NCI-H345 treated with DMSO at 0.1 percent for 48 hours (cell line): Measurements from ENCODE around the gene AIF1.
A peak's percentile ranks its signal among the peaks of the same experiment; 100 is the strongest.
"Not testable (repeated sequence)": the region's sequence is repeated elsewhere in the genome, so short reads cannot be mapped to it uniquely, and the experiment has no call there.

Experiments
- DNase-seq: peaks from one replicate; lab custom pipeline; 2025; ENCODE audit not compliant: unreplicated experiment; lab: John Stamatoyannopoulos, UW

Gene AIF1

GRCh38 chr6:31580807-31581433 lies 34.1 kb upstream of the AIF1 start:
- peak; percentile 34 for DNase-seq

- no peak for DNase-seq
These were observed 33.4 kb upstream of the AIF1 start for GRCh38 chr6:31581434-31582229.

DNA sequence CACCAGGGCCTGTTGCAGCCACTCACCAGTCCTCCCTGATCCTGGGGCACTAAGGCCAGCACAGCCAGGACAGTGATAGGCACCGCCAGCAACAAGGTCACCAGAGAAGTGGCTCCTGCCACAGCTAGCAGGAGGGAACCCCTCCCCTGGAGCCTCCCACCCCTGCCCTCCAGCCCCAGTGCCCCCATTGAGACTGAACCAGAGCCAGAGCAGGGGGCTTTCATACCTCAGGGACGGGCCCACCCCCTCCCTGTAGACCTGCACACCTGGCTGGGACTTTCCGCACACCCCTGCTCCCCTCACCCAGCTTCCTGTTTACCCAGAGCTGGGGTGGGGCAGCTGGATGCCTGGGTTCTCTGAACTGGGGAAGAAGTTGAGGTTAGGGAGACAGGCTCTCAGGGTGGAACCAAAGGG lies 32.8 kb upstream of the AIF1 start, which contains the start of gene LTB:
Gene LTB, minus strand, starts transcription at position 195 of the 414 bp plus-strand sequence. Its CDS starts 7 bp downstream, at position 188.
- no peak for DNase-seq

GRCh38 chr6:31585491-31585890 lies 29.5 kb upstream of the AIF1 start:
- DNase-seq: no peak

DNA sequence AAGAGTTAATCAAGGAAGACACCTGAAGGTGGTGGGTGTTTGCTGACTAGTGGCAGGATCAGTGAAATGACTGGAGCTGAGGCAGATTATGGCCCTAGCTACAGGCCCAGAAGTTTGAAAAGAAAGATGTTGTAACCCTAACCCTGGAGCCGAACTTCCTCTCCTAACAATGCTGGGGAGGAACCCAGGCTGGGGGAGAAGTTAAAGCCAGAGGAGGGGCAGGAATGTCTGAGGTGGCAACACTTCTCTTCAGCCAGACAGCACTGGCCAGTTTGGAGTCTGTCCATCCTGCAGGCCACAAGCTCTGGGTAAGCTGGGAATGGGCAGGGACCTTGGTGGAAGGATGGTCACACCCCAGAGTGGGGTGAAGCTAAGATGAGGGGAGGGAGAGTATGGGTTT lies 29.0 kb upstream of the AIF1 start, which contains the start of gene LST1:
Gene LST1, plus strand, starts transcription at position 270 of the 400 bp plus-strand sequence. CDS start 1,023 bp downstream, outside the sequence.
- no peak for DNase-seq

GRCh38 chr6:31586599-31587281 lies 28.3 kb upstream of the AIF1 start:
- no peak for DNase-seq

DNA sequence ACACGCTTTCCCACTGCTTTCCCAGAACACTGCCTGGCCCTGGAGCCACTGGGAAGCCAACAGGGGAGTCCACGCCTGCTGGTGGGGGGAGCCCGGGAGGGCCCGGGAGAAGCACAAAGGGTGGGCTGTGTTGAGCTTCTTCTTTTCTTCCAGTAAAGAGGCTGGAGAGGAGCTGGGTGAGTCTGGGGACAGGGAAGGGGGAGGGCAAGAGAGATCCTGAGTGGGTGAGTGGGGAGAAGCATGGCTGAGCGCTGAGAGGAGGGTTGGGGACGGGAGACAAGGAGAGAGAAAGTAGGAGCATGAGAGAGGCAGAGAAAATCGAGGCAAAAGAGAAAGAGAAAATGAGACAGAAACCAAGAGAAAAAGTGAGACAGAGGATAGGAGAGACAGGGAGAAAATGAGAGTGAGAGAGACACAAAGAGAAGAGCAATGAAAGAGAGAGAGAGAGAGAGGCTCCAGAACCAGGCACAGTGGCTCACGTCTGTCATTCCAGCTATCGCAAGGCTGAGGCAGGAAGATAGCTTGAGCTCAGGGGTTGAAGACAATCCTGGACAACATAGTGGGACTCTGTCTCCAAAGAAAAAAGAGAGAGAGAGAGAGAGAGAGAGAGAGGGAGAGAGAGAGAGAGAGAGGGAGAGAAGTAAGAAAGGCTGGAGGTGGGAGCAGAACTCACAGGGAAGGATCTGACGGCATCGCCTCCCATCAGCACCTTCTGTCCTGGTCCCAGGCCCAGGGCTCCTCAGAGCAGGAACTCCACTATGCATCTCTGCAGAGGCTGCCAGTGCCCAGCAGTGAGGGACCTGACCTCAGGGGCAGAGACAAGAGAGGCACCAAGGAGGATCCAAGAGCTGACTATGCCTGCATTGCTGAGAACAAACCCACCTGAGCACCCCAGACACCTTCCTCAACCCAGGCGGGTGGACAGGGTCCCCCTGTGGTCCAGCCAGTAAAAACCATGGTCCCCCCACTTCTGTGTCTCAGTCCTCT lies 26.9 kb upstream of the AIF1 start:
- DNase-seq: no peak

GRCh38 chr6:31588871-31589650 lies 26.0 kb upstream of the AIF1 start:
- no peak for DNase-seq

DNA sequence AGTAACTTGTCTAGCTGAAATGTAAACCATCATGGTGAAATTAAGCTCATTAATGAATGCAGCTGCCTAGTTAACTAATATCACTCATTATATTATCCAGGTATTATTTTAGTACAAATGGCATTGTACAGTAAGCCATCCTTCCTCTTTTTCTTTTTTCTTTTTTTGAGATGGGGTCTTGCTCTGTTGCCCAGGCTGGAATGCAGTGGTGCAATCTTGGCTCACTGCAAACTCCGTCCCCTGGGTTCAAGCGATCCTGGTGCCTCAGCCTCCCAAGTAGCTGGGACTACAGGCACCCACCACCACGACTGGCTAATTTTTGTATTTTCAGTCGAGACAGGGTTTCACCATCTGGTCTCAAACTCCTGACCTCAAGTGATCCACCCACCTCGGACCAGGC lies 24.3 kb upstream of the AIF1 start:
- DNase-seq: not testable (repeated sequence)

GRCh38 chr6:31592396-31592771 lies 22.6 kb upstream of the AIF1 start:
- no peak for DNase-seq

DNA sequence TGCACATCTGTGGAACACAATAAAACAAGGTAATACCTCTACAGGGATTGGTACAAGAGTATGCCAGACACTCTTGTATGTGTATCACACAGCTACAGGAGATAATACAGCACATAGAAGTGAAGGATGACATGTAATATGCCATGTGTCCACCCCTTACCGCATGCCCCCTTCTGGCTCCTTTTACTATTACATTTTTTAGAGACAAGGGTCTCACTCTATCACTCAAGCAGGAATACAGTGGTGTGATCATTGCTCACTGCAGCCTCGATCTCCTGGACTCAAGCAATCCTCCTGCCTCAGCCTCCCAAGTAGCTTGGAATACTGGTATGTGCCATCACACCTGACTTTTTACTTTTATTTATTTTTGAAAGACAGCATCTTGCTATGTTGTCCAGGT lies 18.0 kb upstream of the AIF1 start:
- DNase-seq: no peak

GRCh38 chr6:31607317-31607716 lies 7.7 kb upstream of the AIF1 start:
- DNase-seq: no peak

DNA sequence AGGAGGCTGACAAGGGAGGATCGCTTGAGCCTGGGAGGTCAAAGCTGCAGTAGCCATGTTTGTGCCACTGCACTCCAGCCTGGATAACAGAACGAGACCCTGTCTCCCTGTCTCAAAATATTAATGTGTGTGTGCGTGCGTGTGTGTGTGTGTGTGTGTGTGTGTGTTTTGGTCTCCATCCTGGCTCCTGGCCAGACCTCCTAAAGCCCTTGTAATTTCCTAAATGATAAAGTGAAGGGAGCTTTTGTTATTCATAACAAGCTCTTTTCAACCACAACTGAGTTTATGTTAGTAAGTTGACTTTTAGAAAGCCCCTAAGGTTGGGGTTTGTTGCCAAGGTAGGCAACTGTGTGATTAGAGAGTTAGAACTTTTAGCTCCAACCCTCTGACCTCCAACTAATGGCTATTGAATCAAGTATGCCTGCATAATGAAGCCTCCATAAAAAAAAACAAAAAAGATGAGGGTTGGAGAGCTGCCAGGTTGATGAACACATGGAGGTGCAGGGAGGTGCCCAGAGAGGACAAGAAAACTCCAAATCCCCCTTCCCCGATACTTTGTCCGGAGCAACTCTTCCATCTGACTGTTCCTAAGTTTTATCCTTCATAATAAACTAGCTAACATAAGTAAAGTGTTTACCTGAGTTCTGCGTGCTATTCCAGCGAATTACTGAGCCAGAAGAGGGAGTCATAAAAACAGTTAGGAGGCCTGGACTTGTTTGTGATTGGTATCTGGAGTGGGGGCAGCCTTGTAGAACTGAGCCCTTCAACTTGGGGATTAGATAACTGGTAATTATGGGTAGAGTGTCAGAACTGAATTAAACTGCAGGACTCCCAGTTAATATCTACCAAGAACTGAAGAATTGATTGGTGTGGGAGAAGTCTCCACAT lies 5.3 kb upstream of the AIF1 start:
- no peak for DNase-seq

GRCh38 chr6:31610968-31611367 lies 4.1 kb upstream of the AIF1 start:
- no peak for DNase-seq

DNA sequence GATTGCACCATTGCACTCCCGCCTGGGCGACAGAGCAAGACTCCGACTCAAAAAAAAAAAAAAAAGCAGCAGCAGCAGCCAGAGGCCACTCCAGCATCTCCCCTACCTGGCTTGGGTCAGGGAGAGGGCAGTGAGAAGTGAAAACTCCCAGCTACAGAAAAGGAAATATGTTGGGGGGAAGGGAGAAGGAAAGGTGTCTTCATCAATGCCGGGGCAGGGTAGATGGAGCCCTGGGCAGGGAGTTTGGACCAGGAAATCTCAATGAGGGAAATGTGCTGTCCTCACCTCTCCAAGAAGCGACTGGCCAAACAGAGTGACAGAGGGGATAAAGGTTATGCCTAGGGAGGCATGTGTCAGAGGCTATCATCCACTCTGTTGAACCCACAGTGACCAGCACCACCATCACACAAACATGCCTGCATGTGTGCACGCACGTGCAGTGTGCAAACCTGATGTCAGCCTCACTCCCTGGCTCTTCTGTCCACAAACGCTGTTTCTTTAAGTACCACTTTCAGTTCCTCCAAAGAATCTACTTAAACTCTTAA lies 887 bp upstream of the AIF1 start:
- no peak for DNase-seq

- DNase-seq: no peak
These were observed 714 bp downstream of the AIF1 start for GRCh38 chr6:31615748-31616147.

GRCh38 chr6:31617010-31617409 lies 2.0 kb downstream of the AIF1 start:
- no peak for DNase-seq

DNA sequence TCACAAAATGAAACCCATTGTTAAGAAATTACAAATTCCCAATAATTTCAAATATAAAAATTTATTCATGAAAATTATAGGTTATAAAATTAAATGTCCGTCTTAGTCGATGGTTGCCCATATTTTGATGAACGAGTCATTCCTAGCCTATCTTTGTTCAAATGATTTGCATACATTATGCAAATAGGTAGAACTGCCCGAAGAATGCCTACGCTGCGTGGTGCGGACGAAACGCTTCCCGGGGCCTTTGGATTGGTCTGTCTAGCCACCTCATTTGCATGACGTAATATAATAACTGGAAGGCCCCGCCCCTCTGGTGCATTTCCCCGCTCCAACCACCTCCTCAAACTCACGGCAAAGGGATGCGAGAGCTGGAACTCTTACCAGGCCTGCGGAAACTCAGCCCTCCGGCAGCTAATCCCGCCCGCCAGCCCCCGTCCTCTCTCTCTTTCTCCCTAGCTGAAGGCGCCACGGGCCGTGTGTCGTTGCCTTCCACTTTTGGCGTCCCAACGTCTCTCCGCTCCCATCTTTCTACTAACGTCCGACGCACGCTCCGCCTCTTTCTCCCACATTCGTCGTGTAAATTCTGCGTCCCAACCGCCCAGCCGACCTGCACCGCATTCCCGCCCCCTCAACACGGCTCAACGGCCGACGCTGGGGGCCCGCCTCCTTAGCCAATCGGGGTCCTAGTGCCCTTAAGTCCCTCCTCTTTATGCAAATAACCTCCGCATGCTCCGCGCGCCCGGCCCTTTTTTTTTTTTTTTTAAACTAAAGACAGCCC lies 5.0 kb downstream of the AIF1 start:
- DNase-seq: peak; percentile 97
